IMR-90 (cell line): ENCODE results near the gene CD248. TPM values are rescaled to one million over a fixed set of nuclear protein-coding genes. Genes with fewer than 3 reads are reported as not detected.

ENCODE experiments used
- ATAC-seq: fragments of 200-7000 bp; cut with Tn5 transposase; 2 replicates; pipeline ENCODE4 v1.9.1; 2020; ENCODE audit warnings: low read depth, mild to moderate bottlenecking, moderate library complexity
- BruUV-seq: library from RNA; stranded (reverse); fragments of 400-500 nt; replicated peaks from 2 replicates; lab custom pipeline; 2021; lab: Mats Ljungman, UMichigan
- CTCF ChIA-PET: fragments of 300-600 bp; formaldehyde crosslinking; extraction: SDS; loops from one replicate; lab custom pipeline; 2021; ENCODE audit warnings: antibody characterized with exemption; lab: Yijun Ruan, JAX
- POLR2A ChIA-PET: fragments of 300-600 bp; sonication (Branson Sonifier 250); formaldehyde crosslinking; loops from one replicate; lab custom pipeline; 2022; ENCODE audit warnings: antibody characterized with exemption; ENCODE audit not compliant: unreplicated experiment; lab: Charles Lee
- DNase-seq: peaks from one replicate; pipeline ENCODE4 v3.0.0; 2013
- H2AFZ ChIP-seq: replicated peaks from 2 replicates; pipeline ENCODE3; 2013; ENCODE audit warnings: low read length, mild to moderate bottlenecking; ENCODE audit not compliant: poor library complexity
- H2AK5ac ChIP-seq: 2 replicates; pipeline ENCODE4 v1.6.1; 2013; ENCODE audit warnings: low read depth, low read length, inconsistent platforms
- H2AK9ac ChIP-seq: replicated peaks from 2 replicates; pipeline ENCODE3; 2013; ENCODE audit warnings: mild to moderate bottlenecking, low read depth, low read length, moderate library complexity; ENCODE audit not compliant: poor library complexity
- H2BK120ac ChIP-seq: 2 replicates; pipeline ENCODE4 v1.6.1; 2013; ENCODE audit warnings: low read depth, low read length, inconsistent platforms
- H2BK15ac ChIP-seq: 3 replicates; pipeline ENCODE4 v1.6.1; 2013; ENCODE audit warnings: low read depth, low read length, inconsistent platforms
- H2BK20ac ChIP-seq: 2 replicates; pipeline ENCODE4 v1.6.1; 2013; ENCODE audit warnings: low read depth, mild to moderate bottlenecking, inconsistent platforms, low read length, moderate library complexity
- H2BK5ac ChIP-seq: 2 replicates; pipeline ENCODE4 v1.6.1; 2013; ENCODE audit warnings: mild to moderate bottlenecking, low read depth, low read length, inconsistent platforms; ENCODE audit not compliant: poor library complexity, severe bottlenecking
- H3K14ac ChIP-seq: replicated peaks from 2 replicates; pipeline ENCODE4 v1.6.1; 2013; ENCODE audit warnings: low read depth, low read length, inconsistent platforms
- H3K18ac ChIP-seq: 2 replicates; pipeline ENCODE4 v1.6.1; 2013; ENCODE audit warnings: low read depth, low read length, control low read depth
- H3K23ac ChIP-seq: 2 replicates; pipeline ENCODE4 v1.6.1; 2013; ENCODE audit warnings: low read depth, low read length, inconsistent platforms
- H3K27ac ChIP-seq: 2 replicates; pipeline ENCODE4 v1.5.1; 2013; ENCODE audit warnings: mild to moderate bottlenecking, control low read depth, low read length; ENCODE audit not compliant: insufficient read depth
- H3K27me3 ChIP-seq: 2 replicates; pipeline ENCODE4 v1.6.1; 2013; ENCODE audit warnings: low read length; ENCODE audit not compliant: control insufficient read depth, insufficient read depth
- H3K36me3 ChIP-seq: 2 replicates; pipeline ENCODE4 v1.6.1; 2013; ENCODE audit warnings: low read length, mixed read lengths; ENCODE audit not compliant: control insufficient read depth, insufficient read depth
- H3K4ac ChIP-seq: 2 replicates; pipeline ENCODE4 v1.6.1; 2013; ENCODE audit warnings: low read depth, low read length, inconsistent platforms
- H3K4me1 ChIP-seq: 2 replicates; pipeline ENCODE4 v1.6.1; 2013; ENCODE audit warnings: low read length, mixed read lengths; ENCODE audit not compliant: control insufficient read depth, insufficient read depth
- H3K4me2 ChIP-seq: 2 replicates; pipeline ENCODE4 v1.6.1; 2013; ENCODE audit warnings: low read depth, mild to moderate bottlenecking, control low read depth, low read length, moderate library complexity
- H3K4me3 ChIP-seq: 2 replicates; pipeline ENCODE4 v1.5.1; 2013; ENCODE audit warnings: low read depth, mild to moderate bottlenecking, control low read depth, low read length, moderate library complexity; ENCODE audit not compliant: insufficient read depth
- H3K56ac ChIP-seq: 2 replicates; pipeline ENCODE4 v1.6.1; 2013; ENCODE audit warnings: low read length, inconsistent platforms; ENCODE audit not compliant: insufficient read depth; ENCODE audit errors: extremely low read depth
- H3K79me1 ChIP-seq, 2 experiments: 2 replicates each; pipeline ENCODE4 v1.6.1; 2013; ENCODE audit warnings: low read length in 2 of 2, inconsistent platforms in 1 of 2, low read depth in 1 of 2
- H3K9ac ChIP-seq: 2 replicates; pipeline ENCODE4 v1.6.1; 2013; ENCODE audit warnings: low read depth, low read length, control low read depth
- H3K9me1 ChIP-seq: 2 replicates; pipeline ENCODE4 v1.6.1; 2013; ENCODE audit warnings: low read length, inconsistent platforms; ENCODE audit not compliant: insufficient read depth
- H3K9me3 ChIP-seq: 2 replicates; pipeline ENCODE4 v1.6.1; 2013; ENCODE audit warnings: low read length; ENCODE audit not compliant: control insufficient read depth, insufficient read depth
- H4K20me1 ChIP-seq: 2 replicates; pipeline ENCODE4 v1.6.1; 2013; ENCODE audit warnings: low read length, inconsistent platforms; ENCODE audit not compliant: insufficient read depth
- H4K5ac ChIP-seq: 2 replicates; pipeline ENCODE4 v1.6.1; 2013; ENCODE audit warnings: mild to moderate bottlenecking, low read depth, low read length, control low read depth
- H4K8ac ChIP-seq, 2 experiments: 2 replicates each; pipeline ENCODE4 v1.6.1; 2013; ENCODE audit warnings: low read depth in 2 of 2, low read length in 2 of 2, control low read depth in 1 of 2, inconsistent platforms in 1 of 2
- H4K91ac ChIP-seq: 2 replicates; pipeline ENCODE4 v1.6.1; 2013; ENCODE audit warnings: low read depth, low read length, inconsistent platforms; ENCODE audit not compliant: insufficient read depth
- ELK1 ChIP-seq: fragments of 150-350 bp; IDR thresholded peaks from 2 replicates; pipeline ENCODE4 v1.6.1; 2016; ENCODE audit warnings: low read depth, mild to moderate bottlenecking, low read length, moderate library complexity, borderline replicate concordance
- MAFK ChIP-seq: IDR thresholded peaks from 2 replicates; pipeline ENCODE4 v1.6.1; 2012; ENCODE audit warnings: low read depth, low read length, improper control_type of control experiment
- RAD21 ChIP-seq: IDR thresholded peaks from 2 replicates; pipeline ENCODE4 v1.6.1; 2012; ENCODE audit warnings: low read length, improper control_type of control experiment
- RFX5 ChIP-seq: IDR thresholded peaks from 2 replicates; pipeline ENCODE4 v1.8.0; 2012; ENCODE audit warnings: low read depth, mild to moderate bottlenecking, low read length, moderate library complexity
- SMC3 ChIP-seq: fragments of 150-350 bp; IDR thresholded peaks from 2 replicates; pipeline ENCODE4 v1.6.1; 2016; ENCODE audit warnings: low read depth, mild to moderate bottlenecking, antibody characterized with exemption, low read length, moderate library complexity
- USF2 ChIP-seq: fragments of 150-350 bp; IDR thresholded peaks from 2 replicates; pipeline ENCODE4 v1.6.1; 2017; ENCODE audit warnings: mild to moderate bottlenecking, antibody characterized with exemption, low read length, low read depth
- WGBS, 2 experiments: methylation state at CpG; one replicate each; pipeline versions ENCODE4 v1.1.5 to v1.1.7; 2013; ENCODE audit warnings: missing lambda C conversion rate in 2 of 2; ENCODE audit not compliant: insufficient read length in 1 of 2; ENCODE audit errors: extremely low coverage in 2 of 2; 5-methylcytosine and 5-hydroxymethylcytosine counted together
- dilution Hi-C: fragments of 300-500 bp; cut with HindIII; formaldehyde crosslinking; loops from one replicate; pipeline ENCODE4 v1.14.3; 2018; ENCODE audit warnings: low sequenced_read_pairs; ENCODE audit not compliant: unreplicated experiment
- in situ Hi-C: fragments of 300-500 bp; cut with MboI; formaldehyde crosslinking; loops from 3 replicates; pipeline ENCODE4 v1.14.3; 2019; ENCODE audit warnings: low sequenced_read_pairs, inconsistent platforms, mixed read lengths
- intact Hi-C: fragments of 100-400 bp; cut with micrococcal nuclease; formaldehyde crosslinking; loops from 2 replicates; pipeline ENCODE4 v1.10.0; 2022
- polyA plus RNA-seq, 3 experiments: library from polyadenylated mRNA; depleted of rRNA; stranded (reverse); fragments of >200 nt; gene quantifications; 2 replicates each; pipeline ENCODE4 v1.2.3, GENCODE V29; 2012; ENCODE audit warnings: low replicate concordance in 1 of 3
- total RNA-seq: library from RNA; depleted of rRNA; stranded (reverse); fragments of >200 nt; gene quantifications from 2 replicates; pipeline ENCODE4 v1.2.3, GENCODE V29; 2012

CD248 gene
- total and polyA plus RNA-seq, 2 of the 4 experiments (the other 2 are of a cell fraction): 19.5 to 223 TPM

GRCh38 chr11:66361502-66361941, 44.7 kb upstream of the CD248 start:
- no peak overlapping the region for H2BK120ac ChIP-seq
- WGBS, 2 experiments: 86% methylated on average over 6 of the region's 6 CpGs; no CpG with 5 or more reads in 1 of the 2 experiments
- no peak for TF ChIP-seq RAD21
- TF ChIP-seq MAFK: no peak
- no peak for TF ChIP-seq USF2
- no peak for TF ChIP-seq SMC3
- TF ChIP-seq ELK1: no peak
- no peak for TF ChIP-seq RFX5
- H4K8ac ChIP-seq: no peak overlapping the region
- H4K5ac ChIP-seq: no peak overlapping the region
- intact Hi-C loops (no loop called here), in situ Hi-C loops (no loop called here), dilution Hi-C loops (no loop called here)
- H3K14ac ChIP-seq: no peak overlapping the region
- no peak overlapping the region for H2AK5ac ChIP-seq
- H3K27ac ChIP-seq: no peak overlapping the region
- no peaks in the 10 kb centered on the region for H3K36me3 ChIP-seq
- no peaks in the 10 kb centered on the region for H3K9me1 ChIP-seq
- H3K79me1 ChIP-seq: no peaks in the 10 kb centered on the region
- no peak overlapping the region for H4K91ac ChIP-seq
- no peak overlapping the region for H2AK9ac ChIP-seq
- DNase-seq: no peak
- H4K20me1 ChIP-seq: no peaks in the 10 kb centered on the region
- no peak overlapping the region for H2BK5ac ChIP-seq
- no peak for ATAC-seq
- H3K18ac ChIP-seq: no peak overlapping the region
- ChIA-PET CTCF (no interaction called here), POLR2A (interaction anchor here (0.6 kb wide), 1 partner anchor 25 kb away, joined by 3 read pairs; the partner anchor contains the start of gene RIN1)
- no peak overlapping the region for H2BK20ac ChIP-seq
- H3K4me1 ChIP-seq: no peaks in the 10 kb centered on the region
- no peaks in the 10 kb centered on the region for H3K9me3 ChIP-seq
- no peak overlapping the region for H3K23ac ChIP-seq
- no peak overlapping the region for H3K4me2 ChIP-seq
- no TSS peak for BruUV-seq
- H3K9ac ChIP-seq: no peak overlapping the region
- H2AFZ ChIP-seq: no peak overlapping the region
- H3K4ac ChIP-seq: no peak overlapping the region
- H2BK15ac ChIP-seq: no peak overlapping the region
- H3K4me3 ChIP-seq: no peak overlapping the region
- H3K56ac ChIP-seq: no peak overlapping the region
- peaks cover 2% of the 10 kb centered on the region; the same call in 1 of the 2 replicates for H3K27me3 ChIP-seq
